ENCODE data around the gene LGALS13. TPM values are rescaled to one million over a fixed set of nuclear protein-coding genes. Genes with fewer than 3 reads are reported as not detected.

LGALS13 gene
- total and polyA plus RNA-seq, 2 donors (not counting 1 experiment from before 2014, with no cell fraction given), result not detected

DNA sequence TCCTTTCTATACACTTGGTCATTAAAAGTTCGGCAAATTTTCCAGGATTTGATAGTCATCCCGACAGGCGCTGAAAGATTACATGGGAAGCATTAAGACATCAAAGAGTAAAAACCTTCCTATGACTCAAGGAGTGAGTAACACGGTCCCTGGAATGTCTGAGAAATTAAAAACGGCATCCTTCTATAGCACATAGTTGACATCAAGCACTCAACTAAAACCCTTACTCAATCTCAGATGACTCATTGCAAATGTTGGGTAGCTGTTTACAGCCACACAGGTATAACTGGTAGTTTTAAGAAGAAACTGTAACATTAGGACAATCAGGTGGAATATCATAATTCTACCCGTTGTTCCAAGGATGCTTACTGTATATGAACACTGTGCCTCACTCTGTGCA lies 6.4 kb upstream of the LGALS13 start:
- Histone ChIP-seq H3K9me3 (ENCODE audit: control insufficient read depth, insufficient read depth, low read depth, low read length) (no peaks in the 10 kb centered on the region), H3K4me3 (replicated peaks in 1 of 4; ENCODE audit: control extremely low read depth in 1 of 4, insufficient read depth in 1 of 4, low read depth in 3 of 4, low read length in 4 of 4) (no peak overlapping the region), H3K4me2 (ENCODE audit: extremely low read depth, insufficient read depth, low read length) (no peak overlapping the region), H4K20me1 (ENCODE audit: control insufficient read depth, extremely low read depth, insufficient read depth, low read length) (no peaks in the 10 kb centered on the region), H3K36me3 (ENCODE audit: control insufficient read depth, insufficient read depth, low read length) (no peaks in the 10 kb centered on the region), H2AFZ (ENCODE audit: low read length) (no peak overlapping the region), H3K9ac (ENCODE audit: insufficient read depth, low read length) (no peak overlapping the region), H3K27me3 (ENCODE audit: control insufficient read depth, insufficient read depth, low read length) (no peaks in the 10 kb centered on the region), H3K79me2 (ENCODE audit: control insufficient read depth, insufficient read depth, low read length) (no peaks in the 10 kb centered on the region), H3K27ac (ENCODE audit: insufficient read depth, low read length) (no peak overlapping the region), H3K4me1 (ENCODE audit: control insufficient read depth, extremely low read depth, insufficient read depth, low read length) (no peaks in the 10 kb centered on the region)
- TF ChIP-seq EZH2 (IDR thresholded peaks at IDR 0.05; ENCODE audit: low read length, missing control alignments) (no peak), CTCF (conservative IDR thresholded peaks at IDR 0.05 in 1 of 2, IDR thresholded peaks at IDR 0.05 in 1 of 2; ENCODE audit: low read depth in 1 of 2, low read length in 2 of 2) (no peak)
- DNase-seq (ENCODE audit: low read depth in 2 of 2), result no peak

DNA sequence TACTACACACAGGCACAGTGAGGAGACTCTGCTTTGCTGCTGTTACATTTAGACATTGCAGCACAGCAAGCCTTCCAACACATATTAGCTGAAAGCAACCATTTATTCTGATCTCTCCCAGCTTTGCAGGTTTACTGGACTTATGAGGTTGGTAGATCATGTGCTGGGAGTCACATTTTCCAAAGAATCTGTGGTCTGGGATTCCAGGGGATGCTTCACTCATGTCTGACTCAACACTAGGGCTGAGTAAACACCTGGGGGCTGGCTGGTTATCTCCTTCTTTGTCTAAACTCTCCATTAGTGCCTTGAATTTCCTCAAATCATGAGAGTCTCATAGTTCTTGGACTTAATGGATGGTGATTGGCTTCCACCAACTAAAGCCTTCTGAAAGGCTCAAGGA lies 5.4 kb upstream of the LGALS13 start:
- Histone ChIP-seq H3K27me3 (ENCODE audit: control insufficient read depth, insufficient read depth, low read length) (no peaks in the 10 kb centered on the region), H3K27ac (ENCODE audit: insufficient read depth, low read length) (no peak overlapping the region), H3K4me1 (ENCODE audit: control insufficient read depth, extremely low read depth, insufficient read depth, low read length) (no peaks in the 10 kb centered on the region), H4K20me1 (ENCODE audit: control insufficient read depth, extremely low read depth, insufficient read depth, low read length) (no peaks in the 10 kb centered on the region), H3K79me2 (ENCODE audit: control insufficient read depth, insufficient read depth, low read length) (no peaks in the 10 kb centered on the region), H3K9me3 (ENCODE audit: control insufficient read depth, insufficient read depth, low read depth, low read length) (no peaks in the 10 kb centered on the region), H3K4me2 (ENCODE audit: extremely low read depth, insufficient read depth, low read length) (no peak overlapping the region), H2AFZ (ENCODE audit: low read length) (no peak overlapping the region), H3K9ac (ENCODE audit: insufficient read depth, low read length) (no peak overlapping the region), H3K36me3 (ENCODE audit: control insufficient read depth, insufficient read depth, low read length) (no peaks in the 10 kb centered on the region), H3K4me3 (replicated peaks in 1 of 4; ENCODE audit: control extremely low read depth in 1 of 4, insufficient read depth in 1 of 4, low read depth in 3 of 4, low read length in 4 of 4) (no peak overlapping the region)
- DNase-seq (ENCODE audit: low read depth in 2 of 2), result no peak
- TF ChIP-seq CTCF (conservative IDR thresholded peaks at IDR 0.05 in 1 of 2, IDR thresholded peaks at IDR 0.05 in 1 of 2; ENCODE audit: low read depth in 1 of 2, low read length in 2 of 2) (no peak), EZH2 (IDR thresholded peaks at IDR 0.05; ENCODE audit: low read length, missing control alignments) (no peak)

- H3K27me3 ChIP-seq (ENCODE audit: control insufficient read depth, insufficient read depth, low read length), result no peaks in the 10 kb centered on the region
- no peaks in the 10 kb centered on the region for H3K79me2 ChIP-seq (ENCODE audit: control insufficient read depth, insufficient read depth, low read length)
- H3K9ac ChIP-seq (ENCODE audit: insufficient read depth, low read length), result no peak overlapping the region
- TF ChIP-seq CTCF (conservative IDR thresholded peaks at IDR 0.05 in 1 of 2, IDR thresholded peaks at IDR 0.05 in 1 of 2; ENCODE audit: low read depth in 1 of 2, low read length in 2 of 2) (no peak), EZH2 (IDR thresholded peaks at IDR 0.05; ENCODE audit: low read length, missing control alignments) (no peak)
- H2AFZ ChIP-seq (ENCODE audit: low read length), result no peak overlapping the region
- no peak overlapping the region for H3K4me2 ChIP-seq (ENCODE audit: extremely low read depth, insufficient read depth, low read length)
- no peaks in the 10 kb centered on the region for H4K20me1 ChIP-seq (ENCODE audit: control insufficient read depth, extremely low read depth, insufficient read depth, low read length)
- no peak overlapping the region for H3K4me3 ChIP-seq (replicated peaks in 1 of 4; ENCODE audit: control extremely low read depth in 1 of 4, insufficient read depth in 1 of 4, low read depth in 3 of 4, low read length in 4 of 4)
- no peaks in the 10 kb centered on the region for H3K36me3 ChIP-seq (ENCODE audit: control insufficient read depth, insufficient read depth, low read length)
- no peaks in the 10 kb centered on the region for H3K4me1 ChIP-seq (ENCODE audit: control insufficient read depth, extremely low read depth, insufficient read depth, low read length)
- no peaks in the 10 kb centered on the region for H3K9me3 ChIP-seq (ENCODE audit: control insufficient read depth, insufficient read depth, low read depth, low read length)
- DNase-seq (ENCODE audit: low read depth in 2 of 2), result peak; percentile 16 to 22
- H3K27ac ChIP-seq (ENCODE audit: insufficient read depth, low read length), result no peak overlapping the region
These were observed 3.2 kb upstream of the LGALS13 start for GRCh38 chr19:39599116-39599515.
